Suprapubic skin (tissue), 4 donors: ENCODE results near the gene CEL. TPM values are rescaled to one million over a fixed set of nuclear protein-coding genes. Genes with fewer than 3 reads are reported as not detected.
A peak's percentile ranks its signal among the peaks of the same experiment; 100 is the strongest.

ENCODE experiments used
- DNase-seq, 2 donors: peaks; one replicate each; pipeline ENCODE4 v3.0.0-alpha.2; 2019; ENCODE audit warnings: low spot score in 2 of 2
- H3K27ac ChIP-seq: fragments of 200-600 bp; sonication (generic); one replicate; pipeline ENCODE4 v1.5.1; 2019
- H3K27me3 ChIP-seq: fragments of 200-600 bp; sonication (generic); one replicate; pipeline ENCODE4 v1.5.1; 2019
- H3K36me3 ChIP-seq: fragments of 200-600 bp; sonication (generic); one replicate; pipeline ENCODE4 v1.5.1; 2019
- H3K4me1 ChIP-seq: fragments of 200-600 bp; sonication (generic); one replicate; pipeline ENCODE4 v1.5.1; 2019
- H3K4me3 ChIP-seq: fragments of 200-600 bp; sonication (generic); one replicate; pipeline ENCODE4 v1.5.1; 2019; ENCODE audit warnings: mild to moderate bottlenecking
- H3K9me3 ChIP-seq: fragments of 200-600 bp; sonication (generic); one replicate; pipeline ENCODE4 v1.5.1; 2019
- EP300 ChIP-seq: sonication (generic); formaldehyde crosslinking; IDR thresholded peaks from one replicate; pipeline ENCODE4 v1.6.1; 2017; ENCODE audit warnings: antibody characterized with exemption
- POLR2A ChIP-seq, 2 donors: fragments of 450-650 bp; IDR thresholded peaks; one replicate each; pipeline ENCODE4 v1.6.1; 2017; ENCODE audit warnings: antibody characterized with exemption in 2 of 2, mild to moderate bottlenecking in 2 of 2, moderate library complexity in 2 of 2
- POLR2AphosphoS5 ChIP-seq, 3 donors: sonication (generic); formaldehyde crosslinking; IDR thresholded peaks; one replicate each; pipeline ENCODE4 v1.6.1; 2017; ENCODE audit warnings: antibody characterized with exemption in 3 of 3
- WGBS: methylation state at CpG from one replicate; pipeline ENCODE4 v1.1.5; 2018; 5-methylcytosine and 5-hydroxymethylcytosine counted together
- total RNA-seq, 4 donors: library from RNA; depleted of rRNA; stranded (reverse); fragments of >200 nt; gene quantifications; one replicate each; pipeline ENCODE4 v1.1.0, GENCODE V29; 2016
- TF ChIP-seq, protein P1 (sequence below), 2 donors: fragments of 200-600 bp in 1 of 2; fragments of 450-650 bp in 1 of 2; sonication (generic) in 1 of 2; IDR thresholded peaks; one replicate each; pipeline ENCODE4 v1.5.1; 2016 to 2019; ENCODE audit warnings: antibody characterized with exemption in 2 of 2, mild to moderate bottlenecking in 1 of 2, moderate library complexity in 1 of 2

Gene CEL
- total RNA-seq, 4 donors from 2014 or later, result 5.2 to 10.7 (median 5.9) TPM

GRCh38 chr9:133029994-133030316 lies 31.8 kb upstream of the CEL start:
- WGBS, result 3% methylated on average over 8 of the region's 28 CpGs
- peak overlapping the region; percentile 89 for H3K27ac ChIP-seq
- no peak for TF ChIP-seq POLR2AphosphoS5 (IDR thresholded peaks at IDR 0.05)
- no peak for TF ChIP-seq POLR2A (IDR thresholded peaks at IDR 0.05)
- TF ChIP-seq, protein P1, sequence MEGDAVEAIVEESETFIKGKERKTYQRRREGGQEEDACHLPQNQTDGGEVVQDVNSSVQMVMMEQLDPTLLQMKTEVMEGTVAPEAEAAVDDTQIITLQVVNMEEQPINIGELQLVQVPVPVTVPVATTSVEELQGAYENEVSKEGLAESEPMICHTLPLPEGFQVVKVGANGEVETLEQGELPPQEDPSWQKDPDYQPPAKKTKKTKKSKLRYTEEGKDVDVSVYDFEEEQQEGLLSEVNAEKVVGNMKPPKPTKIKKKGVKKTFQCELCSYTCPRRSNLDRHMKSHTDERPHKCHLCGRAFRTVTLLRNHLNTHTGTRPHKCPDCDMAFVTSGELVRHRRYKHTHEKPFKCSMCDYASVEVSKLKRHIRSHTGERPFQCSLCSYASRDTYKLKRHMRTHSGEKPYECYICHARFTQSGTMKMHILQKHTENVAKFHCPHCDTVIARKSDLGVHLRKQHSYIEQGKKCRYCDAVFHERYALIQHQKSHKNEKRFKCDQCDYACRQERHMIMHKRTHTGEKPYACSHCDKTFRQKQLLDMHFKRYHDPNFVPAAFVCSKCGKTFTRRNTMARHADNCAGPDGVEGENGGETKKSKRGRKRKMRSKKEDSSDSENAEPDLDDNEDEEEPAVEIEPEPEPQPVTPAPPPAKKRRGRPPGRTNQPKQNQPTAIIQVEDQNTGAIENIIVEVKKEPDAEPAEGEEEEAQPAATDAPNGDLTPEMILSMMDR (IDR thresholded peaks at IDR 0.05), result no peak
- no peak for TF ChIP-seq EP300
- no peaks in the 10 kb centered on the region for H3K9me3 ChIP-seq
- H3K4me3 ChIP-seq, result peak overlapping the region; percentile 80
- H3K4me1 ChIP-seq, result peaks cover 43% of the 10 kb centered on the region
- no peaks in the 10 kb centered on the region for H3K36me3 ChIP-seq
- DNase-seq, result no peak
- no peaks in the 10 kb centered on the region for H3K27me3 ChIP-seq

DNA sequence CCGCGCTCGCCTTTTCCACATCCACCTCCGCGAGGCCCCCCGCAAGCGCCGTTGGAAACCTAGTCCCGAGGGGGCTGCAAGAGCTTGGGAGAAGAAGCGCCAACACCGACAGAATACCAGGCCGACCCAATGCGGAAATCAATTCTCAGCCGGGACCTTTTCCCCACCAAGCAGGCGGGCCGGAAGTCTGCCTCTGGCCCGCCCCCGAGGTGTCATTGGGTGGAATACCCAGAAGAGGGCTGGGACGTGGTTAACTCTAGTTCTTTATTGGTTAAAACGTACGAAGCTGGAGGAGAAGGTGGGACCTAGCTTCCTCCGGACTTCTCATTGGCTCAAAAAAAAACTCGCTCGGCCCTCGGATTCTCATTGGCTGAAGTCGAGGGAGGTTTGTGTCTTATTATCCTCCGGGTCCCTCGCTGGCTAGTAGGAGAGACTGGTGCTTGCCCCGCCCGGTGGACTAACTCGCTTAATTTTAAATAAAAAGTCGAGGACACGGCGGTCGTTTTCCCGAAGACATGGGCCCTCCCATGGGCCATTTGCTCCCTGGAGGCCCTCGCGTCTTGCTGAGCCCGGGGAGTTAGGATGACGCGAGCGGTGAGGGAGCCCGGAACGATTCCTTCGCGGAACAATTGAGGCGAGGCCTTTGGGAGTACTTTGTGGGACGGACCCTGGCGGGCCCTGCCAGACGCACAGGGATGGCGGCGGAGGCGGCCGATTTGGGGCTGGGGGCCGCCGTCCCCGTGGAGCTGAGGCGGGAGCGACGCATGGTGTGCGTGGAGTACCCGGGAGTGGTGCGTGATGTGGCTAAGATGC lies 31.3 kb upstream of the CEL start, which contains the start of gene GTF3C5:
Gene GTF3C5, plus strand, starts transcription at position 681 of the 813 bp plus-strand sequence. Its CDS starts 15 bp downstream, at position 696.
- 2% methylated on average over 43 of the region's 63 CpGs for WGBS
- TF ChIP-seq POLR2AphosphoS5 (IDR thresholded peaks at IDR 0.05) (peak in 2 of 3 donors; percentile 80 to 98), EP300 (no peak), POLR2A (IDR thresholded peaks at IDR 0.05) (peak; percentile 56 to 82)
- TF ChIP-seq, protein P1 (IDR thresholded peaks at IDR 0.05), result no peak
- Histone ChIP-seq H3K4me3 (peak within 1 kb of the TSS; percentile 80), H3K36me3 (no peaks in the 10 kb centered on the region), H3K27ac (peak within 1 kb of the TSS; percentile 89), H3K4me1 (peaks cover 43% of the 10 kb centered on the region), H3K27me3 (no peaks in the 10 kb centered on the region), H3K9me3 (no peaks in the 10 kb centered on the region)
- peak; percentile 97 for DNase-seq

GRCh38 chr9:133031130-133031422 lies 30.7 kb upstream of the CEL start:
- peaks cover 43% of the 10 kb centered on the region for H3K4me1 ChIP-seq

GRCh38 chr9:133031496-133031911 lies 30.3 kb upstream of the CEL start:
- H3K36me3 ChIP-seq, result no peaks in the 10 kb centered on the region
- H3K27me3 ChIP-seq, result no peaks in the 10 kb centered on the region
- 61% methylated on average over 10 of the region's 10 CpGs for WGBS
- peak overlapping the region; percentile 80 for H3K4me3 ChIP-seq
- no peak overlapping the region for H3K27ac ChIP-seq
- H3K9me3 ChIP-seq, result no peaks in the 10 kb centered on the region
- TF ChIP-seq, protein P1 (IDR thresholded peaks at IDR 0.05), result no peak
- no peak for TF ChIP-seq EP300
- TF ChIP-seq POLR2A (IDR thresholded peaks at IDR 0.05), result no peak
- no peak for TF ChIP-seq POLR2AphosphoS5 (IDR thresholded peaks at IDR 0.05)
- H3K4me1 ChIP-seq, result peaks cover 43% of the 10 kb centered on the region
- DNase-seq, result peak in 1 of 2 donors; percentile 20

More at GRCh38 chr9:133031130-133031422, 30.7 kb upstream of the CEL start:
- H3K9me3 ChIP-seq, result no peaks in the 10 kb centered on the region
- TF ChIP-seq, protein P1 (IDR thresholded peaks at IDR 0.05), result no peak
- no peak for TF ChIP-seq POLR2AphosphoS5 (IDR thresholded peaks at IDR 0.05)
- no peaks in the 10 kb centered on the region for H3K36me3 ChIP-seq
- DNase-seq, result no peak
- H3K4me3 ChIP-seq, result peak overlapping the region; percentile 80
- peak overlapping the region; percentile 89 for H3K27ac ChIP-seq
- H3K27me3 ChIP-seq, result no peaks in the 10 kb centered on the region
- 1% methylated on average over 16 of the region's 16 CpGs for WGBS

GRCh38 chr9:133032171-133032570 lies 29.6 kb upstream of the CEL start:
- 88% methylated on average over 10 of the region's 10 CpGs for WGBS
- no peak overlapping the region for H3K27ac ChIP-seq
- no peaks in the 10 kb centered on the region for H3K36me3 ChIP-seq
- H3K9me3 ChIP-seq, result no peaks in the 10 kb centered on the region
- peak overlapping the region; percentile 80 for H3K4me3 ChIP-seq
- peaks cover 43% of the 10 kb centered on the region for H3K4me1 ChIP-seq
- peak in 1 of 2 donors; percentile 40 for DNase-seq
- no peak for TF ChIP-seq POLR2A (IDR thresholded peaks at IDR 0.05)
- TF ChIP-seq, protein P1 (IDR thresholded peaks at IDR 0.05), result no peak
- TF ChIP-seq EP300, result no peak
- no peak for TF ChIP-seq POLR2AphosphoS5 (IDR thresholded peaks at IDR 0.05)
- H3K27me3 ChIP-seq, result no peaks in the 10 kb centered on the region
